Vagina (tissue), 2 donors: ENCODE data around the gene ASTN2. TPM values are rescaled to one million over a fixed set of nuclear protein-coding genes. Genes with fewer than 3 reads are reported as not detected.

Source experiments
- DNase-seq, 2 donors: peaks; one replicate each; pipeline ENCODE4 v3.0.0-alpha.2; 2017; ENCODE audit errors: extremely low spot score in 2 of 2
- H3K27ac ChIP-seq: fragments of 200-600 bp; sonication (generic); one replicate; pipeline ENCODE4 v1.5.1; 2019
- H3K27me3 ChIP-seq: fragments of 200-600 bp; sonication (generic); one replicate; pipeline ENCODE4 v1.5.1; 2019
- H3K36me3 ChIP-seq, 2 donors: fragments of 200-600 bp; sonication (generic); one replicate each; pipeline ENCODE4 v1.5.1; 2017 to 2019
- H3K4me1 ChIP-seq: fragments of 200-600 bp; sonication (generic); one replicate; pipeline ENCODE4 v1.5.1; 2019
- H3K4me3 ChIP-seq, 2 donors: fragments of 200-600 bp; sonication (generic); 1 replicate in 1 of 2; 2 replicates in 1 of 2; pipeline ENCODE4 v1.5.1; 2016 to 2019
- H3K9me3 ChIP-seq: fragments of 200-600 bp; sonication (generic); one replicate; pipeline ENCODE4 v1.5.1; 2019
- CTCF ChIP-seq, 3 experiments: fragments of 450-650 bp in 2 of 3; fragments of 200-600 bp in 1 of 3; sonication (generic) in 1 of 3; IDR thresholded peaks; one replicate each; pipeline ENCODE4 v1.5.1; 2017 to 2019; ENCODE audit warnings: antibody characterized with exemption in 3 of 3, mild to moderate bottlenecking in 2 of 3, moderate library complexity in 2 of 3
- POLR2A ChIP-seq, 2 donors: fragments of 450-650 bp; IDR thresholded peaks; one replicate each; pipeline ENCODE4 v1.6.1; 2017; ENCODE audit warnings: antibody characterized with exemption in 2 of 2, mild to moderate bottlenecking in 2 of 2, moderate library complexity in 2 of 2
- POLR2AphosphoS5 ChIP-seq, 2 donors: sonication (generic); formaldehyde crosslinking; IDR thresholded peaks; one replicate each; pipeline ENCODE4 v1.9.0; 2017; ENCODE audit warnings: antibody characterized with exemption in 2 of 2, mild to moderate bottlenecking in 2 of 2, low read depth in 1 of 2; ENCODE audit not compliant: insufficient read depth in 1 of 2
- intact Hi-C: fragments of 100-400 bp; cut with DNase I; formaldehyde crosslinking; loops from one replicate; pipeline ENCODE4 v1.15.1; 2023
- total RNA-seq: library from RNA; depleted of rRNA; stranded (reverse); fragments of >200 nt; gene quantifications from one replicate; pipeline ENCODE4 v1.2.3, GENCODE V29; 2016

Gene ASTN2
- total RNA-seq, 1 donor from 2014 or later, result 4.4 TPM

- no peaks in the 10 kb centered on the region for H3K27me3 ChIP-seq
- no peak overlapping the region for H3K27ac ChIP-seq
- H3K36me3 ChIP-seq, result no peaks in the 10 kb centered on the region
- TF ChIP-seq POLR2AphosphoS5 (IDR thresholded peaks at IDR 0.05; ENCODE audit: insufficient read depth in 1 of 2, low read depth in 1 of 2) (no peak), POLR2A (IDR thresholded peaks at IDR 0.05) (no peak), CTCF (IDR thresholded peaks at IDR 0.05) (no peak)
- intact Hi-C loops, result no loop called here
- no peak overlapping the region for H3K4me3 ChIP-seq
- H3K4me1 ChIP-seq, result no peaks in the 10 kb centered on the region
- no peaks in the 10 kb centered on the region for H3K9me3 ChIP-seq
- DNase-seq, result no peak
These were observed 475.2 kb downstream of the ASTN2 start for GRCh38 chr9:116939614-116940013.

- no peak for DNase-seq
- intact Hi-C loops, result no loop called here
These were observed 475.7 kb downstream of the ASTN2 start for GRCh38 chr9:116939161-116939560.

GRCh38 chr9:116937361-116937760, 477.5 kb downstream of the ASTN2 start:
- Histone ChIP-seq H3K4me1 (no peaks in the 10 kb centered on the region), H3K27ac (no peak overlapping the region), H3K4me3 (no peak overlapping the region), H3K36me3 (no peaks in the 10 kb centered on the region), H3K27me3 (no peaks in the 10 kb centered on the region), H3K9me3 (no peaks in the 10 kb centered on the region)
- DNase-seq, result no peak
- intact Hi-C loops, result no loop called here
- TF ChIP-seq POLR2AphosphoS5 (IDR thresholded peaks at IDR 0.05; ENCODE audit: insufficient read depth in 1 of 2, low read depth in 1 of 2), result no peak
- TF ChIP-seq POLR2A (IDR thresholded peaks at IDR 0.05), result no peak
- TF ChIP-seq CTCF (IDR thresholded peaks at IDR 0.05), result no peak

More at GRCh38 chr9:116939161-116939560, 475.7 kb downstream of the ASTN2 start:
- Histone ChIP-seq H3K4me3 (no peak overlapping the region), H3K4me1 (no peaks in the 10 kb centered on the region), H3K9me3 (no peaks in the 10 kb centered on the region), H3K36me3 (no peaks in the 10 kb centered on the region), H3K27me3 (no peaks in the 10 kb centered on the region), H3K27ac (no peak overlapping the region)
- TF ChIP-seq CTCF (IDR thresholded peaks at IDR 0.05) (no peak), POLR2A (IDR thresholded peaks at IDR 0.05) (no peak), POLR2AphosphoS5 (IDR thresholded peaks at IDR 0.05; ENCODE audit: insufficient read depth in 1 of 2, low read depth in 1 of 2) (no peak)

GRCh38 chr9:116935149-116935897, 479.5 kb downstream of the ASTN2 start:
- H3K9me3 ChIP-seq, result no peaks in the 10 kb centered on the region
- no peak for DNase-seq
- H3K4me3 ChIP-seq, result no peak overlapping the region
- intact Hi-C loops, result no loop called here
- H3K4me1 ChIP-seq, result no peaks in the 10 kb centered on the region
- no peaks in the 10 kb centered on the region for H3K36me3 ChIP-seq
- no peak for TF ChIP-seq CTCF (IDR thresholded peaks at IDR 0.05)
- no peak for TF ChIP-seq POLR2A (IDR thresholded peaks at IDR 0.05)
- TF ChIP-seq POLR2AphosphoS5 (IDR thresholded peaks at IDR 0.05; ENCODE audit: insufficient read depth in 1 of 2, low read depth in 1 of 2), result no peak
- no peak overlapping the region for H3K27ac ChIP-seq
- H3K27me3 ChIP-seq, result no peaks in the 10 kb centered on the region

GRCh38 chr9:116934131-116934530, 480.7 kb downstream of the ASTN2 start:
- H3K27ac ChIP-seq, result no peak overlapping the region
- H3K36me3 ChIP-seq, result no peaks in the 10 kb centered on the region
- no peaks in the 10 kb centered on the region for H3K9me3 ChIP-seq
- H3K4me3 ChIP-seq, result no peak overlapping the region
- no peak for TF ChIP-seq POLR2AphosphoS5 (IDR thresholded peaks at IDR 0.05; ENCODE audit: insufficient read depth in 1 of 2, low read depth in 1 of 2)
- no peak for TF ChIP-seq CTCF (IDR thresholded peaks at IDR 0.05)
- TF ChIP-seq POLR2A (IDR thresholded peaks at IDR 0.05), result no peak
- intact Hi-C loops, result no loop called here
- H3K4me1 ChIP-seq, result no peaks in the 10 kb centered on the region
- no peak for DNase-seq
- H3K27me3 ChIP-seq, result no peaks in the 10 kb centered on the region
